Glutamatergic neuron (in vitro differentiated cells): Measurements from ENCODE around the gene LAIR2. TPM values are rescaled to one million over a fixed set of nuclear protein-coding genes. Genes with fewer than 3 reads are reported as not detected.

ENCODE experiments used
- DNase-seq: peaks from one replicate; pipeline ENCODE4 v3.0.0; 2022
- H3K27ac Mint-ChIP-seq: one replicate; pipeline ENCODE4 v1.8.0; 2020; ENCODE audit warnings: mild to moderate bottlenecking, mixed read lengths, inconsistent platforms; ENCODE audit not compliant: unreplicated experiment
- H3K27me3 Mint-ChIP-seq: one replicate; pipeline ENCODE4 v1.8.0; 2020; ENCODE audit warnings: mild to moderate bottlenecking, moderate library complexity, mixed read lengths, inconsistent platforms; ENCODE audit not compliant: unreplicated experiment
- H3K36me3 Mint-ChIP-seq: one replicate; pipeline ENCODE4 v1.8.0; 2020; ENCODE audit warnings: mild to moderate bottlenecking, mixed read lengths, inconsistent platforms; ENCODE audit not compliant: unreplicated experiment
- H3K4me1 Mint-ChIP-seq: one replicate; pipeline ENCODE4 v1.8.0; 2020; ENCODE audit warnings: mild to moderate bottlenecking, low read depth, mixed read lengths, inconsistent platforms; ENCODE audit not compliant: unreplicated experiment
- H3K4me3 Mint-ChIP-seq: one replicate; pipeline ENCODE4 v1.8.0; 2020; ENCODE audit warnings: mild to moderate bottlenecking, mixed read lengths, inconsistent platforms; ENCODE audit not compliant: unreplicated experiment
- H3K9me3 Mint-ChIP-seq: one replicate; pipeline ENCODE4 v1.8.0; 2020; ENCODE audit warnings: mild to moderate bottlenecking, moderate library complexity, mixed read lengths, inconsistent platforms; ENCODE audit not compliant: unreplicated experiment
- CTCF ChIP-seq: fragments of 200-600 bp; sonication (generic); IDR thresholded peaks from one replicate; pipeline ENCODE4 v1.5.0; 2021; ENCODE audit not compliant: partially characterized antibody, unreplicated experiment
- total RNA-seq: library from RNA; stranded (reverse); fragmentation: NEBNext Ultra II Directional; extraction: Animal tissue kit (Norgen Biotek cat#: 25700); gene quantifications from one replicate; pipeline ENCODE4 v1.2.1, GENCODE V29; 2021; ENCODE audit not compliant: unreplicated experiment

LAIR2 gene
- total RNA-seq, 1 donor from 2014 or later: not detected

GRCh38 chr19:54525636-54526035 lies 23.0 kb downstream of the LAIR2 start:
- Mint-ChIP-seq H3K4me1 (no peaks in the 10 kb centered on the region), H3K9me3 (no peaks in the 10 kb centered on the region), H3K4me3 (no peak overlapping the region), H3K36me3 (peaks cover 9% of the 10 kb centered on the region), H3K27ac (no peak overlapping the region), H3K27me3 (no peaks in the 10 kb centered on the region)
- DNase-seq: no peak
- no peak for TF ChIP-seq CTCF

GRCh38 chr19:54526972-54527371 lies 24.3 kb downstream of the LAIR2 start:
- peaks cover 9% of the 10 kb centered on the region for H3K36me3 Mint-ChIP-seq
- H3K27me3 Mint-ChIP-seq: no peaks in the 10 kb centered on the region
- no peak for DNase-seq
- no peaks in the 10 kb centered on the region for H3K4me1 Mint-ChIP-seq
- H3K4me3 Mint-ChIP-seq: no peak overlapping the region
- TF ChIP-seq CTCF: no peak
- H3K9me3 Mint-ChIP-seq: no peaks in the 10 kb centered on the region
- H3K27ac Mint-ChIP-seq: no peak overlapping the region

- Mint-ChIP-seq H3K36me3 (peaks cover 5% of the 10 kb centered on the region), H3K4me3 (no peak overlapping the region), H3K27ac (no peak overlapping the region), H3K27me3 (no peaks in the 10 kb centered on the region), H3K4me1 (no peaks in the 10 kb centered on the region), H3K9me3 (no peaks in the 10 kb centered on the region)
- DNase-seq: no peak
- no peak for TF ChIP-seq CTCF
These were observed 28.2 kb downstream of the LAIR2 start for GRCh38 chr19:54530866-54531265.

- Mint-ChIP-seq H3K9me3 (no peaks in the 10 kb centered on the region), H3K4me3 (no peak overlapping the region), H3K27ac (no peak overlapping the region), H3K27me3 (peaks cover 5% of the 10 kb centered on the region), H3K36me3 (no peaks in the 10 kb centered on the region), H3K4me1 (no peaks in the 10 kb centered on the region)
- no peak for DNase-seq
- TF ChIP-seq CTCF: no peak
These were observed 29.9 kb downstream of the LAIR2 start for GRCh38 chr19:54532528-54532927.

- no peaks in the 10 kb centered on the region for H3K9me3 Mint-ChIP-seq
- no peaks in the 10 kb centered on the region for H3K36me3 Mint-ChIP-seq
- H3K4me1 Mint-ChIP-seq: no peaks in the 10 kb centered on the region
- H3K4me3 Mint-ChIP-seq: no peak overlapping the region
- no peak for DNase-seq
- no peak for TF ChIP-seq CTCF
- H3K27ac Mint-ChIP-seq: no peak overlapping the region
- peaks cover 5% of the 10 kb centered on the region for H3K27me3 Mint-ChIP-seq
These were observed 30.8 kb downstream of the LAIR2 start for GRCh38 chr19:54533476-54533875.
